Nucleus accumbens (tissue), 56 donors: ENCODE results near the gene EMP1.

Source experiments
- DNase-seq, 56 donors: peaks; one replicate each; lab custom pipeline; 2025; lab: John Stamatoyannopoulos, UW

The EMP1 gene

DNA sequence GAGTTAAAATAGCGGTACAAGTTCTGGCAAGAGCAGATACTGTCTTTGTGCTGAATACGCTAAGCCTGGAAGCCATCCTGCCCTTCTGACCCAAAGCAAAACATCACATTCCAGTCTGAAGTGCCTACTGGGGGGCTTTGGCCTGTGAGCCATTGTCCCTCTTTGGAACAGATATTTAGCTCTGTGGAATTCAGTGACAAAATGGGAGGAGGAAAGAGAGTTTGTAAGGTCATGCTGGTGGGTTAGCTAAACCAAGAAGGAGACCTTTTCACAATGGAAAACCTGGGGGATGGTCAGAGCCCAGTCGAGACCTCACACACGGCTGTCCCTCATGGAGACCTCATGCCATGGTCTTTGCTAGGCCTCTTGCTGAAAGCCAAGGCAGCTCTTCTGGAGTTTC lies 18.5 kb downstream of the EMP1 start:
- DNase-seq = no peak

GRCh38 chr12:13218641-13219040 lies 22.1 kb downstream of the EMP1 start:
- DNase-seq = no peak

DNA sequence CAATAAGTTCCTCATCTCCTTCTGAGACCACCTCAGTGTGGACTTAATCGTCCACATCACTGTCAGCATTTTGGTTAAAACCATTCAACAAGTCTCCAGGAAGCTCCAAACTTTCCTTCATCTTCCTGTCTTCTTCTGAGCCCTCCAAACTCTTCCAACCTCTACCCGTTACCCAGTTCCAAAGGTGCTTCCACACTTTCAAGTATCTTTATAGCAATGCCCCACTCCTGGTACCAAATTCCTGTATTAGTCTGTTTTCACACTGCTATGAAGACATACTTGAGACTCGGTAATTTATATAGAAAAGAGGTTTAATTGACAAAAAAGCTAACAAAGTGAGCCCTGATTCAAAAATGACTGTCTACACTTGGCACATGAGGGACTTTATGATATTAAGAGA lies 22.8 kb downstream of the EMP1 start:
- DNase-seq = no peak

DNA sequence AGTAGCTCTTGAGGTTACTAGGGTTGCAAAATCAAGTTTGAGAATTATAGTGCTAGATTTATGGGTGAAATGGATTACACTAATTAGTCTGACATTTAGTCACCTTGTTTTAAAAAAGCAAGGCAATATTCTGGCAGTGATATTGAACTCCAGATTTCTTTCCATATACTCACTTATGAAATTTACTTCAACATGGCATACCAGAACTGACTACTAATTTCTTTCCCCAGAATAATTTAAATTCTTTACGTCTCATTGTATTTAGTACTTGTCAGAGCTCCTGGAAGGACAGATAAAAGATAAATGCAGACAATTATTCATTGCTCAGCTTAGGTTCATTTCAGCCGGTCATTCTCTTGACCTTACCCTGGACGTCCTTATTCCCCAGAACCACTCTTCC lies 24.3 kb downstream of the EMP1 start:
- no peak for DNase-seq

DNA sequence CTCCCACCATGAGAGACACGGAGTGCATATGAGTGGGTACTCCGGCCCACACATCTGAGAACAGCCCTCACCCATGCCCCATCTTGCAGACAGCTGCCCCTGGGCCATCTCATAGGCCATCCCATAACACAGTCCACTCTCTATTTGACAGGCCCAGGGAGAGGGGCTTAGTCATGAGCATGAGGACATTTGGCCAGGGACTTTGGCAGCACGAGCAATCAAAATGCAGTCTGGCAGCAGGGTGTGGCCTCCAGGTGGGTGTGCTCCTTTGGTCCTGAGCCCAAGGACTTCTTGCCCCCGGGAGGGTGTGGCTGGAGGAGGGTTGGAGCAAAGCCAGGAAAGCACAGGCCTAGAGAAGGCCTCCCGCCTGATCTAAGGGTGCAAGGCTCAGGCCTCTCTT lies 25.6 kb downstream of the EMP1 start:
- DNase-seq = no peak

DNA sequence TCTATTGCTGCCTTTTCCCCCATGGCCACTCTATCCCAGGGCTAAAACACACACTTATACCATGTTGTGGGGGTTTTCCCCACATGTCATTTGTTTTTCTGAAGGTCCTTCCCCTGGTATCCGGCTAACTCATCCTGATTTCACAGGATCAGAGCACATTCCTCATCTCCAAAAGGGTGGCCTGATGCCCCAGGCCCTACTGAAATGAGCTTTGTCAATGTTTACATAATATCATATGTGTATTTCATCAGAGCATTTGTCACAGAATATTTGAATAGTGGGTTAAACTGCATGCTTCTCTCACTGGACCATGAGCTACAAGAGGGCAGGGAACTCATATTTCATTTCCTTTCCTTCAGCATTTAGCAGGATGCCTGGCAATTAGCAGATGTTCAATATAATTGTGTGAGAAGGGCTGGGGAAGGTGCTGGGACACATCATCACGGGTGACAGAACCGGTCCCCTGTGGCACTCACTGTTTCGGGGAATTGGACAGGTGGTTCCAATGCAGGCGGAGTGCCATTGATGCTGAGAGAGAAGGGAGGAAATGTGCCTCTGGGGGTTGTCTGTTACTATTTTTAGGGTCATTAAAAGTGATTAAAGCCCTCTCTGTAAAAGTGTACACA lies 26.8 kb downstream of the EMP1 start:
- no peak for DNase-seq

DNA sequence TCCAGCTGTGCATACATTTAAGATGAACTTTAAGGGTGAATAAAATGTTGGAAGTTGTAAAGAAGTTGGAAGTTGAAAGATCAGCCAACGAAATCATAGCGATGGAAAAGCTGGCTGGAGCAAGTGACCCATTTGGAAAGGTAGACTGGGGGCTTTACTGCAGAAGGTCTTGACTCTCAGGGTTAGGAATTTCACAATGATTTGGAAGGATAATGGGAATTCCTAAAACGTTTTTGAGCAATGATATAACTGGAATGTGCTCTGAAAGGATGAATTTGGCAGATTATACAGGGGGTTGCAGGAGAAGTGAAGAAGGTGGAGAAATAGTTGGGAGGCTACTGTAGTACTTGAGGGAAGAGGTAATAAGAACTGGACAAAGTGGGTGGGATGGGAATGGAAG lies 27.4 kb downstream of the EMP1 start:
- no peak for DNase-seq

- DNase-seq = no peak
Observed at GRCh38 chr12:13227191-13227590, 30.7 kb downstream of the EMP1 start.

DNA sequence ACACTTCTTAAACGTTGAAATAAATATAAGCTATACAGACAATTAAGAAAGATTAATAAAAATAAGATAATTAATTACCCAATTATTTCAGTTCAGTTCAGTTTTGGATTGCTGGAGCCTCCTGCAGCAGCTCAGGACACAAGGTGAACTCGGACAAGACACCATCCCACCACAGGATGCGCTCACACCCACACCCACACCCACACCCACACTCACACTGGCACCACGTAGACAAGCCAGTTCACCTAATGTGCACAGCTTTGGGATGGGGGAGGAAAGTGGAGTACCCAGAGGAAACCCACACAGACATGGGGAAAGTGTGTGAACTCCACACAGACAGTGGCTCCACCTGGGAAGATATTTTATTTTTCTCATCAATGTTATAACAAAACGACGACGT lies 32.1 kb downstream of the EMP1 start:
- no peak for DNase-seq

GRCh38 chr12:13229504-13229903 lies 33.0 kb downstream of the EMP1 start:
- DNase-seq = no peak

- no peak for DNase-seq
Observed at GRCh38 chr12:13230500-13230899, 34.0 kb downstream of the EMP1 start.

GRCh38 chr12:13233830-13234641 lies 37.5 kb downstream of the EMP1 start:
- DNase-seq = no peak

DNA sequence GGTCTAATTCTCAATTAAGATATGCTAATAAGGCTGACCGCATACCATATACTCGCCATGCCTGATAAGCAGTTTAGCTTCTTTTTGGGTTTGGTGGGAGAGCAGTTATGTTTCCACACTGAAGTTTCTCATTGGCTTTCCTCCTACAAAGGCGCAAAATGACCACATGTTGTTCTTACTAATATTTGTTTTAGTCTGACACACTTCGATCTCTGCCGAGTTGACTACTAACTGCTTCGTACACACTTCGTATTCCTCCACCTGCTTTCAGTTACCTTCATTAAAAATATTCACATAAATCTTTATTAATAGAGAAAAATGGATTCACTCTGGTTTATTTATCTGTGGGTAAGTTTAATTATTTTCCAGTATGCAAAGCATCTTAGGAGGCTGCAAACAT lies 41.7 kb downstream of the EMP1 start:
- DNase-seq = no peak

GRCh38 chr12:13241833-13242488 lies 45.4 kb downstream of the EMP1 start:
- DNase-seq = no peak

DNA sequence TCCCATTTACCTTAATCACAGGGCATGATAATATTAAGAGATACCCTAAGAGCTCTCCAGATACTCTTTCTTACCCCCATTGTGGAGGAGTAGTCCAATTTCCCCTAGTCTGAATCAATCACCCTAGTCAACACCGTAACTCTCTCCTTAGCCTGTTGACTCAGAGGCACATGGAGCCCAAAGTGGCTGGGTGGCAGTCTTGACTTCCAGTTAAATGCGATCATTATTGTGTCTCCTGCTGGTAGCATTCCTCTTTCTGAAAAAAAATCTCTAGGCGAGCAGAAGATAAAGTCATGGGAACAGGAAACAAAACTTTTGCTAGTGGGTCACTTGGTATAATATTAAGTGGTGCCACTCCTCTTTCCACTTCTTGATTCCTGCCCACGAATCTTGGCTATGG lies 46.4 kb downstream of the EMP1 start:
- DNase-seq = no peak

DNA sequence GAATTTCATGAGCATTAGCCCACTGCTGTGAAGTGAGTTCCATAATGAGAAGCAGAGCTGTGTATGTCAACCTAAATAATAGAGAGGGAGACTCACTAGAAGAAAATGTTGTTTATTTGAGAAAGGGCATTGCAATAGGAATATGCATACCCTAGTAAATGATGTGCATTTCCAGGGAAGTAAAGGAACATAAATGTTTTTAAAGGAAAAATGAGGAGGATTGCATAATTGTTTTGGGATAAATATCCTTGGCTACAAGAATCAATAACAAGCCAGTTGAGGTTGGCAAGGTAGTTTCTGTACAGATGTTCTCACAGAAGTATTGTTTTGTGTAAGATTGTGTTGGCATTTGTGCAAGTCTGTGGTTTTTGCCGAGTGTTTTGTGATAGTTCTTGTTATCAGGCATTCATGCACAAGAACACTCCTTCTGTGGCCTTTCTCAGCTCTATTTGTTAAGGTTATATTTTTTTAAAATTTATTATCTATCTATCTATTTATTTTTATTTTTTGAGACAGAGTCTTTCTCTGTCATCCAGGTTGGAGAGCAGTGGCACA lies 47.1 kb downstream of the EMP1 start:
- no peak for DNase-seq

DNA sequence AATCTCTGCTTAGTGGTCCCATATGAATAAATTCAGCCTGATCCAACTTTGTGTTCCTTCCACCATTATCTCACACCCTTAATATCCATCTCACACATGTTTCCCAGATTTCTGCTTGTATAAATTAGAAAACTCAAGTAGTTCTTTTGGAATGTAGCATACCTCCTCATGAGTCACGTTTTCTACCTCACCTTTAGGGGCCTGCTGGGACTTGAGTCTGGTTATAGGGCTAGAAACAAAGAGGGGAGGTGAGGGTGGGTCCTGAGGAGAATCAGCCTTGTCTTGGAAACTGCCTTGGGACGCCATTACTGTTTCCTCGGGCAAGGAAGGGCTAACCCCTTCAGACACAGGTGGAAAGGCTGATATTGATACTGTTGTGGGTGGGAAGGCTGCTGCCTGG lies 51.1 kb downstream of the EMP1 start:
- DNase-seq = no peak

- no peak for DNase-seq
Observed at GRCh38 chr12:13248964-13249363, 52.4 kb downstream of the EMP1 start.

DNA sequence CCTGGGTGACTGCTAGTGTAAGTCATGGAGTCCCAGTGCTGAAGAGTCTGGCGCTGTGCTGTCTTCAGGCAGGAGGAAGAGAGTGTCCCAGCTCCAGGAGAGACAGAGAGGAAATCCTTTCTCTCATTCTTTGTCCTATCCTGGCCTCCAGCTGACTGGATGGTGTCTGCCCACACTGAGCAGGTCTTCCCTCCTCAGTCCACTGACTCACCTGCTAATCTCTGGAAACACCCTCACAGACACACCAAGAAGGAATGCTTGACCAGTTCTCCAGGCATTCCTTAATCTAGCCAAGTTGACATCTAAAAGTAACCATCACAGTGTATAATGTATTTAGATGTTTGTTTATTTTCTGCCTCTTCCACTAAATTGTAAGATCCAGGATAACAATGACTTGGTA lies 53.9 kb downstream of the EMP1 start:
- DNase-seq = no peak

- DNase-seq = no peak
Observed at GRCh38 chr12:13251521-13251920, 55.0 kb downstream of the EMP1 start.

DNA sequence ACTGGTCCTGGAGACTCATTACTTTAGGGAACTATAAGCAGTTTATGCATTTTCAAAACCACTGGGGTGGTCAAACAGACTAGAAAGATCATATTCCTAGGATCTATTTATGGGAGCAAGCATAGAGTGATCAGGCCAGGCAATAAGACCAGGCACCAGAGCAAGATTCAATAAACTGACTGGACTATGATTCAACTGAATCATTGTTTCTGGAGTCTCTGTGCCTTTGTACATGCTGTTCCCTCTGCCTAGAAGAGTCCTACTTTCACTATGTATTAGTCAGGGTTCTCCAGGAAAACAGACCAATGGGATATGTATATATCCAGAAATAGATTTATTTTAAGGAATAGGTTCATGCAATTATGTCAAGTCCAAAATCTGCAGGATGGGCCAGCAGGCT lies 55.5 kb downstream of the EMP1 start:
- DNase-seq = no peak

GRCh38 chr12:13252616-13253015 lies 56.1 kb downstream of the EMP1 start:
- no peak for DNase-seq
